Endothelial cell of hepatic sinusoid (primary cell): ENCODE data around the gene SUB1.
"Not testable (repeated sequence)": the region's sequence is repeated elsewhere in the genome, so short reads cannot be mapped to it uniquely, and the experiment has no call there.

Source experiments
- in situ Hi-C: cut with HindIII; loops from 2 replicates; pipeline ENCODE4 v1.10.0; 2017; ENCODE audit warnings: low sequenced_read_pairs

SUB1 gene

GRCh38 chr5:32563614-32564013 lies 21.7 kb upstream of the SUB1 start:
- in situ Hi-C loops = no loop called here

DNA sequence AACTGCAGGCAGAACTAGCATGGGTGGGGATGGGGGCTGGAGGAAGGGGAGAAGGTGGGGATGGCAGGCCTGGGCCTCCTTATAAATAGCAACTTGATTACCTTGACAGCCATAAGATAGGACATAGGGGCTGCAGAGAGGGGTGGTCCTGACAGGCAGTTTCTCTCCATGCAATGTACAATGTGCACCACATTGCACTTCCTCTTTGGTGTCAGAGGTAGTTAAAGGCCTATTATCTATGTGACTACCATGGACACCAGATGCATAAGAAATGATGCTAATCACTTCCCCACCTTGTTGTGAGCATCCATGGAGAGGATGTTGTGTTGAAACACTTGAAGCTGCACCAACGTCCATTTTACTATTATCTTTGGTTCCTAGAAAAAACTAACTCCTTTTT lies 20.2 kb upstream of the SUB1 start:
- in situ Hi-C loops = no loop called here

DNA sequence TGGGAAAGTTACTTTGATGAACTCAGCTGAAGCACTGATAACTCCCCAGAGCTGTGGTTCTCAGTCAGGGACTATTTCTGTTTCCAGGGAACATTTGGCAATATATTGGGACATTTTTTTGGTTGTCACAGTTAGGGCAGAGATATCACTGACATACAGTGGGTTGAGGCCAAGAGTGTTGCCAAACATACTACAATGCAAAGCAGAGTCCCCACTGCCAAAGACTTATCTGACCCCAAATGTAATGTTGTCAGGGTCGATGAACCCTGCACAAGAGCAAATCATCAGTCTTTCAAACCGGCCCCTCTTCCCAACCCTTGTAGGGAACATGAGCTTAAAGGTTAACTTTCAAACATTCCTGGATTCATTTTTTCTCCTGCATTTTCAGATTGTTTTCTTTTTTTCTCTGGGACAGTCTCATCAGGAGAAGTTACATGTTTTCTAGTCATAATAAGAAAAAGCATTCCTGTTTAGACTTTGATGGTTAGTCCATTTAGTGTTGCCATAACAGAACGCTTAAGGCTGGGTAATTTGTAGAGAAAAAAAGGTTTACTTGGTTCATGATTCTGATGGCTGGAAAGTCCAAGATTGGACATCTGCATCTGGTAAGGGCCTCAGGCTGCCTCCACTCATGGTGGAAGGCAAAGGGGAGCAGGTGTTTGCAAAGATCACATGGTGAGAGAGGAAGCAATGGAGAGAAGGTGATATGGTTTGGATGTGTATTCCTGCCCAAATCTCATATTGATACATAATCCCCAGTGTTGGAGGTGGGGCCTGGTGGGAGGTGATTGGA lies 18.8 kb upstream of the SUB1 start:
- in situ Hi-C loops = no loop called here

GRCh38 chr5:32571128-32571527 lies 14.2 kb upstream of the SUB1 start:
- in situ Hi-C loops = no loop called here

DNA sequence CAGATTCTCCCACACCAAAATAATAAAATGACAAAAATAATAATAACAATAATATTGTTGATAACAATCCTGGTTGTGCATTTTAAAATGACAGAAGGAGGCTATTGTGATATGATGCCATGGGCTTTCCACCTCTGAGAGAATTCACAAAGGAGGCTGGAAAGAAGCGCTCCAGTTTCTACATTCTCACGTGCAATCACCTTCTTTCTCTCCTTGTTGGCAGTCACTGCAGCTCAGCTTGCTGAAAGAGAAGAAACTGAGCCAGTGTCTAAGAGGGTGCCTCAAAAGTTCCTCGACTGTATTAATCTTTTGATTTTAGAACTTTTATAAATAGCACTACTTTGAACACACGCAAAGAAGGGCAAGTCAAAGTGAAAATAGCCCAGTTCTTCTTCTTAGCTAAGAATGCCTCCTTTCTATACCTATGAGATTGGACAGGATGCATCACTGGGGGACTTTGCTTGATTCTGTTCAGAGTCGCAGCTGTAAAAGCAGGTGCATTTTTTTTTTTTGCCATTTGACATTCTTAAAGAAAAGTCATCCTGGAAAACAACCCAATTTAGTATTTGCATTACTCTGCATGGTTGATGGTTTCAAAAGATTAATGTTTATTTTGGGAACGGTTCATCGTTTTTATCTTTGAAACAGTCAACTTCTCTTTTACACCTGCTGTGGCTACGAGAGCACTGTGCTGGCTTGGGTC lies 12.4 kb upstream of the SUB1 start:
- in situ Hi-C loops = no loop called here

DNA sequence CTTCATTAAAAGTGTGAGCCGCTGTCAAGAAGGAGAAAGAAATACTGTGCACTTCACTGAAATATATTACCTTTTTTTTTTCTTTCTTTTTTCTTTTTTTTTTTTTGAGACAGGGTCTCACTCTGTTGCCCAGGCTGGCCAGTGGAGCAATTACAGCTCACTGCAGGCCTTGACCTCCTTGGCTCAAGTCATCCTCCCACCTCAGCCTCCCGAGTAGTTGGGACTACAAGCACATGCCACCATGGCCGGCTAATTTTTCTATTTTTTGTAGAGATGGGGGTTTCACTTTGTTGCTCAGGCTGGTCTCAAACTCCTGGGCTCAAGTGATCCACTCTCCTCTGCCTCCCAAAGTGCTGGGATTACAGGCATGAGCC lies 11.9 kb upstream of the SUB1 start:
- in situ Hi-C loops = not testable (repeated sequence)

- in situ Hi-C loops = no loop called here
Measured at GRCh38 chr5:32574540-32575175, 10.7 kb upstream of the SUB1 start.

- in situ Hi-C loops = no loop called here
Measured at GRCh38 chr5:32578363-32578762, 7.0 kb upstream of the SUB1 start.

- in situ Hi-C loops = no loop called here
Measured at GRCh38 chr5:32578764-32579163, 6.6 kb upstream of the SUB1 start.

DNA sequence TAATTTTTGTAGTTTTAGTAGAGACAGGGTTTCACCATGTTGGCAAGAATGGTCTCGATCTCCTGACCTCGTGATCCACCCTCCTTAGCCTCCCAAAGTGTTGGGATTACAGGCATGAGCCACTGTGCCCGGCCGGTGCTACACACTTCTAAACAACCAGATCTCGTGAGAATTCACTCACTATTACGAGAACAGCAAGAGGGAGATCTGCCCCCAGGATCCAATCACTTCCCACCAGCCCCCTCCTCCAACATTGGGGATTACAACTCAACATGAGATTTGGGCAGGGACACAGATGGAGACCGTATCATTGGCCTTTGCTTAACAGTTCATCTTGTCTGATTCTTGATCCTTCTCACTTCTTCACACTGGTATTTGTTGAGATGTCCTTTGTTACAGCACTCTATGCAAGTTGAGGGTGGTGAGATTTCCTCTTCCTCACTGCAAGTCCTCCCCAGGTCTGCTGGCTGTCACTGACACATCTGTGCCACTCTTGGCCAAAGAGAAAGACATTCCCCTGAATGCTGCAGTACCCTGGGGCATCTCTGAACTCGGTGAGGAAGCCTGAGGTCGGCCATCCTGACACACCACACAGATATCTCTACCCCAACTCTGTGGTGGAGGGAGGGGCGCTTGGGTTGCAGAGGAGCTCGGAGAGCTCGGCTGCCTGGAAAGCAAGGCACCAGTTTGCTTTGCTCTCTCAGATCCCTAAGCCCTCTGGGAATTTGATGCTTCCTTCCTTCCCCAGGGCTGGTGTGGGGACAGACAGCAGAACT lies 4.2 kb upstream of the SUB1 start:
- in situ Hi-C loops = no loop called here

- in situ Hi-C loops = no loop called here
Measured at GRCh38 chr5:32583582-32584232, 1.6 kb upstream of the SUB1 start.

- in situ Hi-C loops = loop anchor here (5.0 kb wide), 1 partner anchor 87 kb away; no protein-coding TSS in a partner anchor
Measured at GRCh38 chr5:32584646-32585045, 711 bp upstream of the SUB1 start.

GRCh38 chr5:32585122-32585445 lies 273 bp upstream of the SUB1 start:
- in situ Hi-C loops = loop anchor here (5.0 kb wide), 1 partner anchor 88 kb away; no protein-coding TSS in a partner anchor

- in situ Hi-C loops = loop anchor here (5.0 kb wide), 1 partner anchor 89 kb away; no protein-coding TSS in a partner anchor
Measured at GRCh38 chr5:32586276-32586599, 881 bp downstream of the SUB1 start.

GRCh38 chr5:32587067-32587551 lies 1.8 kb downstream of the SUB1 start:
- in situ Hi-C loops = loop anchor here (5.0 kb wide), 1 partner anchor 90 kb away; no protein-coding TSS in a partner anchor

GRCh38 chr5:32589416-32589815 lies 4.1 kb downstream of the SUB1 start:
- in situ Hi-C loops = loop anchor here (5.0 kb wide), 1 partner anchor 92 kb away; no protein-coding TSS in a partner anchor

DNA sequence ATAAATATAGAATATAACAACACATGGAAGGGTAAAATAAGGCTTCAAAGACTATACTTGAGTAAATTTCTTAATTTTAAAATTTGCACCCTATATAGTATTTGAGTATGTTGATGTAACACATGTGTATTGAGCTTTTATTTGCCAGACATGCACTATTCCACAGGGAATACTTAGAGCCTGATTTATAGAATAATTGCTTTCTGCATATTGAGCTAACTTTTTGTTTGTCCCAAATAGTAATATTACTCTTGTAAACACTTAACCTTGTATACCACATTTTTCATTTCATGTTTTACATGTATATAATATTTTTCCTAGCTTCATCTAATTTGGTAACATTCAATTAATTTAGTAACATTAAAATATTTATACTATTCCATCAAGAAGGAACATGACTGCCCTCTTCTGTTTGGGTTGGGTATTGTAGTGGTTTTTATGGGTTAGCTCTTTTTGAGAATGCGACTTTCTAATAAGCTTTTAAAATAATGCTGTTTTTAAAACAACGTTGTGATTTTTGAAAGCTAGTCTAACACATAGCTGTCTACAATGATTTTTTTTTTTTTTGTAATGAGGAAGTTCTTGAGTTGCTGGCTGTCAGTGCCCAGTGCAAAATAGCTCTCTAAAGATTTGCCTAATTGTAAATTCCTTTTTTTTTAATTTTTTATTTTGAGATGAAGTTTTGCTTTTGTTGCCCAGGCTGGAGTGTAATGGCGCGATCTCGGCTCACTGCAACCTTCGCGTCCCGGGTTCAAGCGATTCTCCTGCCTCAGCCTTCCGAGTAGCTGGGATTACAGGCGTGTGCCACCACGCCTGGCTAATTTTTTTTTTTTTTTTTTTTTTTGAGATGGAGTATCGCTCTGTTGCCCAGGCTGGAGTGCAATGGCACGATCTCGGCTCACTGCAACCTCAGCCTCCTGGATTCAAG lies 4.8 kb downstream of the SUB1 start:
- in situ Hi-C loops = loop anchor here (5.0 kb wide), 1 partner anchor 93 kb away; no protein-coding TSS in a partner anchor

GRCh38 chr5:32595118-32595517 lies 9.8 kb downstream of the SUB1 start:
- in situ Hi-C loops = no loop called here

- in situ Hi-C loops = no loop called here
Measured at GRCh38 chr5:32597041-32597629, 11.8 kb downstream of the SUB1 start.
